HG03558 (cell line): ENCODE data around the gene SLC38A3.
"Not testable (repeated sequence)": the region's sequence is repeated elsewhere in the genome, so short reads cannot be mapped to it uniquely, and the experiment has no call there.

ENCODE experiments used
- ATAC-seq: cut with Tn5 transposase; IDR thresholded peaks from one replicate; pipeline ENCODE4 v1.9.1; 2021; ENCODE audit warnings: moderate number of reproducible peaks; ENCODE audit not compliant: unreplicated experiment; ENCODE audit errors: extremely low read depth

SLC38A3 gene

DNA sequence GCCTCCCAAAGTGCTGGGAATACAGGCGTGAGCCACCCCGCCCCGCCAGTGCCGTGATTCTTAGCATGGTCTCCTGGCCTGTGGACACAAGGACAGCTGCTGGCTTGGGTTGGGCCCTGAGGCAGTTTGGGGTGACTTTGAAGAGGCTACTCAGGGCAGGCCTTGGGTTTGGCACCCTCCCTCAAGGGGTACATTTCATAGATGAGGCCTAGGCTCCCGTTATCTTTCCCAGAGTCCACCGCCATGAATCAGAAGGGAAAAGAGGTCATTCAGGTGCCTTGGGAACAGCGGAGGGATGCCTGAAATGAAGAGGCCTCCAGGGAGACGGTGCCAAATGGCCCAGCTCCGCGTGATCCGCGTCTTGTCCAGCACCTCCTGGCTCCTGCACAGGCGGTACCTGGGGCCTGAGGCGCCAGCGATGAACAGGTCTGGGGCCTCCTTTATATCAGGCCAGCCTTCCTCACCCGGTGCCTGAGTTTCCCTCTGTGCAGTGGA lies 40.2 kb downstream of the SLC38A3 start:
- no peak for ATAC-seq

DNA sequence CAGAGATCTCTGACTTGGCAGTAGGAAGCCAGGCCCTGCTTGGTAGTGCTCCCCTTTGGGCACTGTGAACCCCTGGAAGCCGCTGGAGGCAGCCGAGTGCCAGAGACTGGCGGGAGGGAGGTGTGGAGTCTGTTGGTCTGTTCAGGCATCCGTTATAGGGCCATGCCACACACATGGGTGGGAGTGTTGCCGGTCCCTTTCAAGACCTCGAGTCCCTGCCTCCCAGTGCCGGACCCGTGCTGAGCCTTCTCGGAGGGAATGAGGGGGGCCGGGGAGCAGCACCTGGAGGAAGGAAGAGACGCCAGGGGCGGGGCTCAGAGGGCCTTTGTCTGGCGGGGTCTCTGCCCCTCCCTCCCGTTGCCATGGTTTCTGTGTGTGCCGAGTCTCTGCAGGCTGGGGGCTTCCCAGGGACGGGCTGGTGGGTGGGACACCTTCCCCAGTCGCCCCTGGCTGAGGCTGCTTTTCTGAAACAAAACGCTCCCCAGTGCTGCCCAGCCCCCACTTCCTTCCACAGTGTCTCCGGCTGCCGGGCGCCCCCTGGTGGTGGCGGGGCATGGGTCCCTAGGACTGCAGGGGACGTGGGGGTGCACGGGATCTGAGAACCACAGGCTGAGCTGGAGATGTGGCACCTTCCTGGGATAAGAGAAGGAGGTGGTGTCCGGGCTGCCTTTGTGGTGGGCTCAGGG lies 40.9 kb downstream of the SLC38A3 start:
- ATAC-seq = no peak

DNA sequence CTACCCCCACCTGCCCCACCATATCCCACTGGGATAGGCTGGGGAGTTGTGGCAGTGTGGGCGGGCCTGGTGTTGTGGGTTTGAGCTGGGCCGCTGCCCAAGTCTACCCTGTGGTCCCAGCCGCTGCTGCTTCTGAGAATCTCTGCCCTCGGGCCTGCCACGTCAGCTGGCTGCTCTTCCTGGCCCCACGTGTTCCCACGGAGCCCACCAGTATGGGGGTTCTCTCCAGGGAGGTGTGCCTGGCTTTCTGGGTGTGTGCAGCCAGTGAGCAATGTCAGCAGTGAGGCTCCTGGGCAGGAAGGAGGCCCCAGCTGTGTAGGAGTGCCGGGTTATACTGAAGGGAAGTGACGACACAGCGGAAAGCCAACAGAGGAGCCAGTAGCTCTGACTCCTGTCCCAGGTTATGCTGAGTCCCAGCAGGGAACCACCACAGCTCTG lies 41.5 kb downstream of the SLC38A3 start:
- ATAC-seq = no peak

DNA sequence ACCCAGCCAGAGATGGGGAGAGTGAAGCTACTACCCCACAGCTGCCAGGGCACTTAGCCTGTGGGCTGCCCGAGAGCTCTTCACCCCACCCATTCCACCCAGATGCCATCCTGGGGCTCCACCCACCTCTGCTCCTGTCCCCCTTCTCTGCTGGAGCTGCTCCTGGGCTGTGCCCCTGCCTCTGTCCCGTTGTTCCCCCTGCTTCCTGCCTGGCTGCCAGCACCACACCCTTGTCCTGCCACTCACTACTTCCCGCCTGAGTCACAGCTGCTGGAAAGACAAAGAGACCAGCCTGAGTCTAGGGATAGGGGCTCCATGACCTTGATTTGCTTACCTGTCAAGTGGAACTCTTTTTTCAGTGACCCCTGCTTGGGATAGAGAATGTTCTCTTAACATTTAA lies 43.3 kb downstream of the SLC38A3 start:
- no peak for ATAC-seq

DNA sequence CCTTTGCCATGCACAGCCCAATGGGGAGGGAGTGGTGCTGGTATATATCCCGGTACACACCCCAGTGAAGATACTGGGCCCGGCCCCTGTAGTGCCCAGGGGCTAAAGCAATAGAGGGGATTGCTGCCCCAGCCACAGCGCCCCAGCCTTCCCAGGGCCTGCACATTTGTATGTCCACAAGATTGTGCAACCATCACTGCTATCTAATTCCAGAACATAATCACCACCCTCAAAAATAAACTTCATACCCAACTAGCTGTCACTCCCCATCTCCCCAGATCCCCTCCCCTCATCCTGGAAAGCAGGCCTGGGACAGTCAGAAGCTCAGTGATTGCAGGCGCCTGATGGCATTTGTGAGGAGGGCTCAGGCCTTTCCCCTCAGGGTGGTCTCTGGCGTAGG lies 44.4 kb downstream of the SLC38A3 start:
- no peak for ATAC-seq

DNA sequence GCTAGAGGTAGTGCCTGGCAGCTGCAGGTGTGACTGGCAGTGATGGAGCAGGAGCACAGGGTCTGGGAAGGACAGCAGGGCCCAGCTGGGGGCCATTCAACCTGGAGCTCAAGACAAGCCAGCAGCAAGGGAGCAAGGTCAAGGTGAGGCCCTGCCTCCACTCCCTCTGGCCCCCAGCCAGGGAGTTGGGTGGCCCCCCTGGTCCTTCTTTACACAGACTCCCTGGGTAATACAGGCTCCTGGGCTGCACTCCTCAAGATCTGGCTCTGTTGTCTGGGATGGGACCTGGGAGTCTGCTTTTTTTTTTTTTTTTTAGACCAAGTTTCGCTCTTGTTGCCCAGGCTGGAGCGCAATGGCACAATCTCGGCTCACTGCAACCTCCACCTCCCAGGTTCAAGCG lies 45.4 kb downstream of the SLC38A3 start:
- no peak for ATAC-seq

DNA sequence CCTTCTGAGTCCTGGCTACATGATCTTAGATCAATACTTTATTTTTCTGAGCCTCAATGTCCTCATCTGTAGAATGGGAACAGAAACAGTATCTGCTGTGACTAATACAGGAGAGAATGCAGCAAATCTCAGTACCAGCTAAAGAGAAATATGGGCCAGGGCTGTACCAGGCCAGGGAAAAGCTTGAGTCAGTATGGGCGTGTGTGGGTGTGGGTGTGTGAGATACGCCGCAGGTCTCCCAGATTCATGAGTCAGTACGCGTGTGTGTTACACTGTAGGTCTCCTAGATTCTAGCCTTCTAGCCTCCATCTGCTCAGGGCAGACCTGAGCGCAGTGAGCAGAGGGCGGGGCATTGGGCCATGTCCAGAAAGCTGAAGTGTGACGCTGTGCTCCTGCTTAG lies 46.1 kb downstream of the SLC38A3 start:
- no peak for ATAC-seq

DNA sequence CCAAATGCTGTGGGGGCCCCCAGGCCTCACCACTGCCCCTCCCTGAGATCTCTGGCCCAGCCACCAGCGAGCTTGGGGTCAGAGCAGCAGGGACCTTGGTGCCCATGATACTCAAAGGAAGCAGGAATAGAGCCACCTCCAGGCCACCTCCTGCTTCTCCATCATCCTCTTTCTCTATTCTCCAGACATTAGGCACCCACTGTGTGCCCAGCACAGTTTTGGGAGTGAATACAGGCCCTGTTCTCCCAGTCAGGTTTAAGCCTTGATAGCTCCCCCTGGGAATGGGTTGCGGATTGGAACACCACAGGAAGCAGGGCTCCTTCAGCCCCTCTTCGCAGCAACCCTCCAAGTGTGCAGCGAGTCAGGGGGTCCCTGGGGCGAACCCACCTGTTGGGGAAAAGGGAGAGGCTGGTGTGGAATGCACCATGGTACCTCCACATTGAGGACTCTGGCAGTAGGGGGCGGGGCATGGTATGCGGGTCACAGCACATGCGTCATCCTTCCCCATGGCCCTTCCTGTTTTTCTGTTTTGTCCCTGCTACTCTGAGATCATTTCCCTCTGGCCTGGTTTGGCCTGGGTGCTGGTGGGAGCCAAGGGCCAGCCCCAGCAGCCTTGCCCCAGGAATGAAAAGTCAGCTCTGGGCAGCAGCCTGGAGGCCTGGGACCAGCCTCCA lies 49.6 kb downstream of the SLC38A3 start:
- no peak for ATAC-seq

DNA sequence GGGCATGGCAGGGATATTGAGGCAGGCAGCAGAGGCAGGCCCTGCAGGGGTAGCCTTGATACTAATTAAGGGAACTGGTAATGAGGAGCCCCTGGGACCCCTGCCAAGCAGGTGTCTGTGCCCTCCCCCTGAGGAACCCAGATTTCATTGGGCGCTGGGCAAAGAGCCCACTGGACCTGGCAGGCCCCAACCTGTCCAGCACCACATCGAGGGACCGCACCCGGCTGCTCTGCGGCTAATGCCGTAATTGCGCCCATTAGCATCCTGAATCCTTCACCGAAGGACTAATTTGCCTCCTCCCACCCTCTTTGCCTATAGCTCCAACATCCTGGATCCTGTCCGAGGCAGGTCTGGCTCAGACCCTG lies 50.2 kb downstream of the SLC38A3 start:
- no peak for ATAC-seq

DNA sequence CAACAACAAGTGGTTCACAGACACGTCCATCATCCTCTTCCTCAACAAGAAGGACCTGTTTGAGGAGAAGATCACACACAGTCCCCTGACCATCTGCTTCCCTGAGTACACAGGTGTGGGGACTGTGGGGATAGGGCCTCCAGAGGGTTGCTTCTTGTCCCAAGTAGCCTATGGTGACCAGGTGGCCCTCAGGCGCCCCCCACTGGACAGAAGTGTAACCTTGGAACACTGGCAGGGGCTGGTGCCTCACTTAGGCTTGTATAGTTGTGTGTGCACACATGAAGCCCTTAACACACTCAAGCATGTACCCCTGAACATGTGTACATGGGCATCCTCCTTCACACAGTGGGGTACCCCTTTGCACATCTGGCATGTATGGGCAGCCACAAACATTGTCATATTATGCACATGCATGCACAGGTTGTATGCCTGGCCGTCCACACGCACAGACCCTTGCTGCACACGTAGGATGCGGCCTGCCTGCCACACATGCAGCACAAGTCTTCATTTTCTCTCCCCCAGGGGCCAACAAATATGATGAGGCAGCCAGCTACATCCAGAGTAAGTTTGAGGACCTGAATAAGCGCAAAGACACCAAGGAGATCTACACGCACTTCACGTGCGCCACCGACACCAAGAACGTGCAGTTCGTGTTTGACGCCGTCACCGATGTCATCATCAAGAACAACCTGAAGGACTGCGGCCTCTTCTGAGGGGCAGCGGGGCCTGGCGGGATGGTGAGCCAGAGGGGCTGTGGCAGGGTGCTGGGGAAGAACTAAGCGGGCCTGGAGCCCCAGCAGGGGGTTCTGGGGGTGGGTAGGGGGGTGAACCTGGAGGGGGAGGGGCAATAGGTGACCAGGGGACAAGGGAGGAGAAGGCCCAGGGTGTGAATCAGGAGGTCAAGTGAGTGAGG lies 52.2 kb downstream of the SLC38A3 start:
- ATAC-seq = no peak

DNA sequence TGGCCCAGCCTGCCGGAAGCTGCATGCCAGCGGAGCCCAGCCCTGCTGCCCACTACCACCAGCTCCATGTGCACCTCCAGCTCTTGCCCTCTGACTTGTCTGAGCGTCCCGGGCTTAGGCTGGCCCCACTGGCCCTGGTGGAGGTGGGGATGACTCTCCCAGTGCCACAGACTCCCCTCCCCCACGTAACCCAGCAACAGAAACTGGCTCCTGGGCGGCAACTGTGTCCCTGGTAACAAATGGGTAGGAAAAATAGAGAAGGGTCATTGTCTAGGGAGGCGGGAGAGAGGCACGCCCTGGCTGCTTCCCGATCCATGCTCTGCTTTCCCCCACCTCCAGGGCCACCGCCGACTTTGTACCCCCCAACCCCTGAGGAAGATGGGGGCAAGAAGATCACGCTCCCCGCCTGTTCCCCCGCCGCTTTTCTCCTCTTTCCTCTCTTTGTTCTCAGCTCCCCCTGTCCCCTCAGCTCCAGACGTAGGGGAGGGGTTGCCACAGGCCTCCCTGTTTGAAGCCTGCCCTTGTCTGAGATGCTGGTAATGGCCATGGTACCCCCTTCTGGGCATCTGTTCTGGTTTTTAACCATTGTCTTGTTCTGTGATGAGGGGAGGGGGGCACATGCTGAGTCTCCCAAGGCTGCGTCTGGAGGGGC lies 53.1 kb downstream of the SLC38A3 start:
- no peak for ATAC-seq

DNA sequence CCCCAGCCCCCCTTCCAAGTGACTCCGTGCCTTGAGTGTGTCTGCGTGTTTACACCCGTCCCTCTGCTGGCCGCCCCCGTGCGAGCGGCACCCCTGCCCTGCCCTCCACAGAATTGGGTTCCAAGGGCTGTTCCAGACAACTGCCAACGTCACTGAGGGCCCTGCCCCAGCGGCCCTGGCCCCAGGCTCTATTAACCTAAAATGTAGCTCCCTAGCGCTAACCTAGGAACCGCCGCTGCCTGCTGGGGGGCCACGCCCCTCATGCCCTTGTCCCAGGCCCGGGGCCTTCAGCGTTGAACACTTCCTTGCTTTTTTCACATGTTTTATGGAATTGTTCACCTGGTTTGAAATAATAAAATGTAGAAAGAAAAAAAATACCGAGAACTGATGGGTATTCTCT lies 53.9 kb downstream of the SLC38A3 start:
- ATAC-seq = no peak

DNA sequence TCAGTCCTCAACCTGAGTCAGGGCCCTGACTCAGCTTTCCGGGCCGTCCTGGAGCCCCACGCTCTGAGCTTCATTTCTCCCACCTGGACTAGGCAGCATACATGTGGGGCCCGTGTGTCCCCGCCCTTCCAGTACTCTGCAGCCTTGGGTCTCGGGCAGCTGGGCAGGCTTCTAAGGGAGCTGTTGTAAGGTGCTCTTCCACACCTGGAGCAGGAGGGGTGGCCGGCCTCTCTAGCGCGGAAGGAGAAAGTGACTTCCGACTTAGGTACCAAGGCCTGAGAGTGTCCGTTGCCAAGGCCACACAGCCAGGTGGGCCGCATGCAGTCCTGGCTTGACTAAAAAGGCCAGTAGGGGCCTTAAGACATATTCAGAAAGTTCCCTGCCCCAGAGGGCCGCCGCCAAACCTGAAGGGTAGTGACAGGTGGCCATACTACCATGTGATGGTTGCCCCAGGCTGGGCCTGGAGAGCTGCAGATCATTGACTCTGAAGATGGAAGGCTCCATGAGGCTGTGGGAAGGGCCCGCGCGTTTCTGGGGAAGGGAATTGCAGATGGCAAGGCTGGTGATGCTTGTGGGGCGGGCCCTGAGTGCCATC lies 54.5 kb downstream of the SLC38A3 start:
- ATAC-seq = no peak

DNA sequence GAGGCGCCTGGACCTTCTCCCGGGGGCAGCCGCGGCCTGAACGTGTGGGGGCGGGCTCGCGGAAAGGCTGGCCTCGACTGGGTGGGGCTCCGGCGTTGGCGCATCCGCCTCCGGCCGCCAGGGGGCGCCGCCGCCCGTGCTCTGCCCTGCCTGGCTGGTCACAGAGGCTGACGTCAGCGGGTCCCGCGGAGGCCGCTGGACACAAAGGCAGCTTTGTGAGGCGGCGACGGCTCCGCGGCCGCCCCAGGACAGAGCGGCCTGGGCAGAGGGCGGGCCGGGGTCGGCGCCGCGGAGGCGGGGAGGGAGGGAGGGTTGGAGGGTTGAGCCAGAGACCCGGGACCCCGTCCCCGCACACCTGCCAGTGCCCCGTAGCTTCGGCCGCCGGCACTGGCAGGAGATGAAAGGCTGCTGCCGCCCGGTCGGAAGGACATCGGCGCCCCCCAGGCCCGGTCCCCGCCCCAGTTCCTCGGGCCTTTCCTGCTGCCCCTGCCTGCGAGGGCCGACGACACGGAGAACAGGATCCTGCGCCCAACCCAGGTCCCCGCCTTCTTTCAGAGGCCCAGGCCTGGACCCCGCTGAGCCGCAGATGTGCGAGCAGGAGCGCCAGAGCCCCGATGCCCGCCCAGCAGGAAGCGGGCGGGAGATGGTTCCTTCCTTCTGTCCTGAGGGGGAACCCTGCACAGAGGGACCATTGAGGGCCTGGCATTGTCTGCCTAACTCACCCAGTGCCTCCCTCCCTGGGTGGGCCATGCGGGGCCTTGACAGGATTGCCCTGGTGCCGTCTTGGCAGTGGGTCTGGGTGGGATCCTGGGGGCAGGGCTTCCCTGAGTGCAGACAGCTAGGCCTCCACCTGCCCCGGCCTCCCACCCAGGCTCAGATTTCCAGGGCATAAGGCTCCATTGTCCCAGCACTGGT lies 55.2 kb downstream of the SLC38A3 start:
- peak; percentile 65 for ATAC-seq

DNA sequence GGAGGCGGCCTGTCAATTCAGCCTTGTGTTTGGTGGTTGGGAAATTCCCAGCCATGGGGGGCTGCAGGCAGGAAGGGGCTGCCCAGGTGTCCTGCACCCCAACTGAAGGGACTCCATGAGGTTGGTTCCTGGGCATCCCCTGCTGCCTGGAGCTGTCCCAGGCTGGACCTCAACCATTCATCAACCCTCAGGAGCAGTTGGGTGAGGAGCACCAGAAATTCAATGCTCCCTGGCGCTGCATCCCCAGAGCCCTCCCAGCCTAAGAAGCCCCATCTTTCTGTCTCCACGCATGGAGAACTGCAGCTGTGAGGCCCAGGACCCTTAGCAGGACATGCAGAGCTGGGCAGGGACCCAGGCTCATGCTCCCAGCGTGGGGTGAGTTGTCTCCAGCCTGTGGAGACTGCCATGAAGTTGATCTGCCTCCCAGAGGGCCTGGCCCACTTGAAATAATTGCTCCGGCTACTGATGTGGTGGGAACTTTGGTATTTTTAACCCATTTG lies 55.9 kb downstream of the SLC38A3 start:
- ATAC-seq = no peak

DNA sequence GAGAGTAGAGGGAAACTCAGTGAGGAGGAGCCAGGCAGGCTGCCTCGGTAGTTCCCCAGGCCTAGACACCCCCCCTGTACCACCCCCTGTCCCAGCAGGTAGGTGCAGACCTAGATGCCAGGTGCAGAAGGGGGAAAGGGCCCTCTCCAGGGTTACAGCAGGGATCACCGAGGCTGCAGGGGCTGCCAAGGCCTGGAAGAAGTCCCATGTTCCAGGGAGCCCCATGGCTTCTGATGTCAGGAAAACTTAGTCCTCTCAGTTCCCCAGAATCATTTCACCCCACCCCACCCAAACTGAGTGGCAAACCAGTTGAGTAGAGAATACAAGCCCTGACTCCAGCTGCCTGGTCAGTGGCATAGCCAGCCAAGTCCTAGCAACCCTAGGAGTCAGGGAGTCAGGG lies 56.4 kb downstream of the SLC38A3 start:
- ATAC-seq = no peak

DNA sequence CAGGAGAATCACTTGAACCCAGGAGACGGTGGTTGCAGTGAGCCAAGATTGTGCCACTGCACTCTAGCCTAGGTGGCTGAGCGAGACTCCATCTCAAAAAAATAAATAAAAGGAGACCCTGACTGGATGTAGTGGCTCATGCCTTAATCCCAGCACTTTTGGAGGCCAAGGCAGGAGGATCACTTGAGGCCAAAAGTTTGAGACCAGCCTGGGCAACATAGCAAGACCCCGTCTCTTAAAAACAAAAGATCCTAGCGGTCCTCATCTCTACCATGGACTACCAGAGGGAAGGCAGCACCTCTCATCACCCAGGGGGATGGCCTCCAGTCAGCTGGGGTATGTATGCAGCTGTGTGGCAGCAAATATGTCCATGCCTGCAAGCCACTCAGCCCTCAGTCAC lies 57.1 kb downstream of the SLC38A3 start:
- ATAC-seq = not testable (repeated sequence)

DNA sequence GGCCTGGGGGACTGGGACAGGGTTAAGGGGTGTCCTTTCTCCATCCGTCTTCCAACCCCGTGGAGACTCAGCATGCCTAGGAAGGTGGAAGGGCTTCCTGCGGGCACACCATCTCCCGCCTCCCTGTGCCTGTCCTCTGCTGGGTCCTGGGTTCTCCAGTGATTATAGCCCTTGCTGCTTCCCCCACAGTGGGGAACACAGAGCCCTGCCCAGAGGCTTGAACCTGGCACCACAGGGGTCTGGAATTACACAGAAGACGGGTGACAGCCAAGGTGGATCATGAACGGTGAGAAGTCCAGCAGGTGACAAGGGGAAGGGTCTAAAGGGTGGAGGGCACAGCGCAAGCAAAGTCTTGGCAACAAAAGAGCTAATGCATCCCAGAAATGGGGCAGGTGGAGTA lies 57.7 kb downstream of the SLC38A3 start:
- no peak for ATAC-seq
